ENCODE results near the gene KRT74.

The KRT74 gene

GRCh38 chr12:52535574-52535973, 38.1 kb downstream of the KRT74 start:
- DNase-seq (ENCODE audit: low read depth) = no peak

GRCh38 chr12:52534482-52534881, 39.2 kb downstream of the KRT74 start:
- no peak for DNase-seq (ENCODE audit: low read depth)

- DNase-seq (ENCODE audit: low read depth) = no peak
These were observed 39.8 kb downstream of the KRT74 start for GRCh38 chr12:52533686-52534470.

GRCh38 chr12:52532636-52533035, 41.0 kb downstream of the KRT74 start:
- no peak for DNase-seq (ENCODE audit: low read depth)

GRCh38 chr12:52531566-52532300, 41.9 kb downstream of the KRT74 start:
- DNase-seq (ENCODE audit: low read depth) = no peak

- DNase-seq (ENCODE audit: low read depth) = no peak
These were observed 42.7 kb downstream of the KRT74 start for GRCh38 chr12:52530905-52531304.

- no peak for DNase-seq (ENCODE audit: low read depth)
These were observed 43.3 kb downstream of the KRT74 start for GRCh38 chr12:52530366-52530765.

- no peak for DNase-seq (ENCODE audit: low read depth)
These were observed 43.8 kb downstream of the KRT74 start for GRCh38 chr12:52529846-52530245.

GRCh38 chr12:52529417-52529816, 44.2 kb downstream of the KRT74 start:
- no peak for DNase-seq (ENCODE audit: low read depth)

GRCh38 chr12:52528641-52529143, 45.0 kb downstream of the KRT74 start:
- DNase-seq (ENCODE audit: low read depth) = no peak

GRCh38 chr12:52527121-52527800, 46.4 kb downstream of the KRT74 start:
- no peak for DNase-seq (ENCODE audit: low read depth)

GRCh38 chr12:52526511-52526951, 47.1 kb downstream of the KRT74 start:
- DNase-seq (ENCODE audit: low read depth) = no peak

- DNase-seq (ENCODE audit: low read depth) = no peak
These were observed 47.8 kb downstream of the KRT74 start for GRCh38 chr12:52525661-52526499.

- DNase-seq (ENCODE audit: low read depth) = no peak
These were observed 48.6 kb downstream of the KRT74 start for GRCh38 chr12:52524898-52525591.

GRCh38 chr12:52524241-52524897, 49.3 kb downstream of the KRT74 start:
- DNase-seq (ENCODE audit: low read depth) = no peak

GRCh38 chr12:52523824-52524223, 49.8 kb downstream of the KRT74 start:
- no peak for DNase-seq (ENCODE audit: low read depth)

- no peak for DNase-seq (ENCODE audit: low read depth)
These were observed 51.2 kb downstream of the KRT74 start for GRCh38 chr12:52522346-52523011.

- DNase-seq (ENCODE audit: low read depth) = no peak
These were observed 51.9 kb downstream of the KRT74 start for GRCh38 chr12:52521568-52522266.

- no peak for DNase-seq (ENCODE audit: low read depth)
These were observed 52.5 kb downstream of the KRT74 start for GRCh38 chr12:52521175-52521567.
